ENCODE data around the gene RARRES2. TPM values are rescaled to one million over a fixed set of nuclear protein-coding genes. Genes with fewer than 3 reads are reported as not detected.

RARRES2 gene
- polyA plus RNA-seq, 1 experiment: 6.7 TPM

DNA sequence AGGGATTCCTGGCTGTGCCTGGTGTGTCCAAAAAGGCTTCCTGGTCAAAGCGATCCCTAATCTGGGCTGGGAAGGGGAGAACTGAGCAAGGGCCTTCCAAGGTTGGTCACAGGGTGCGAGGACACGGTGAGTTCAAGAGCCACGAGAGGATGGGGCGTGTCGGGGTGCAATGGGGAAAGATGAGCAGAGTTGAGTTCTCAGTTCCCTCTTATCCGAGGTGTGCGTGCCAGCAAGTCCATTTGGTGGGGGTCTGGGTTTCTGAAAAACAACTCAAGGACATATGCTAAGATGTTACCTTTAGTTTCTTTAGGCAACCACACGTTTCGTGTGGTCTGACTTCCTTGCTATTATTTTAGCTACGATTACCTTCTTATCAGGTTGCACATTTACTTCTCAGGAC is 39.0 kb upstream of the RARRES2 start:
- ChIA-PET POLR2A (interaction anchor here (0.7 to 0.8 kb wide), 2 partner anchors 12 kb away, joined by 3 to 5 read pairs; partner anchors contain the start of gene REPIN1), CTCF (interaction anchor here (0.8 to 1.3 kb wide), 3 partner anchors 10 to 25 kb away, joined by 3 read pairs; a partner anchor contains a TSS)
- H3K9me3 ChIP-seq (ENCODE audit: control insufficient read depth, insufficient read depth, low read length): no peaks in the 10 kb centered on the region; the same call in 1 of the 2 replicates
- H3K27me3 ChIP-seq (ENCODE audit: control insufficient read depth, insufficient read depth, low read length): no peaks in the 10 kb centered on the region
- TF ChIP-seq, protein P1, sequence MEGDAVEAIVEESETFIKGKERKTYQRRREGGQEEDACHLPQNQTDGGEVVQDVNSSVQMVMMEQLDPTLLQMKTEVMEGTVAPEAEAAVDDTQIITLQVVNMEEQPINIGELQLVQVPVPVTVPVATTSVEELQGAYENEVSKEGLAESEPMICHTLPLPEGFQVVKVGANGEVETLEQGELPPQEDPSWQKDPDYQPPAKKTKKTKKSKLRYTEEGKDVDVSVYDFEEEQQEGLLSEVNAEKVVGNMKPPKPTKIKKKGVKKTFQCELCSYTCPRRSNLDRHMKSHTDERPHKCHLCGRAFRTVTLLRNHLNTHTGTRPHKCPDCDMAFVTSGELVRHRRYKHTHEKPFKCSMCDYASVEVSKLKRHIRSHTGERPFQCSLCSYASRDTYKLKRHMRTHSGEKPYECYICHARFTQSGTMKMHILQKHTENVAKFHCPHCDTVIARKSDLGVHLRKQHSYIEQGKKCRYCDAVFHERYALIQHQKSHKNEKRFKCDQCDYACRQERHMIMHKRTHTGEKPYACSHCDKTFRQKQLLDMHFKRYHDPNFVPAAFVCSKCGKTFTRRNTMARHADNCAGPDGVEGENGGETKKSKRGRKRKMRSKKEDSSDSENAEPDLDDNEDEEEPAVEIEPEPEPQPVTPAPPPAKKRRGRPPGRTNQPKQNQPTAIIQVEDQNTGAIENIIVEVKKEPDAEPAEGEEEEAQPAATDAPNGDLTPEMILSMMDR (IDR thresholded peaks at IDR 0.05; ENCODE audit: low read depth, low read length): no peak
- no peak for DNase-seq (ENCODE audit: low read depth, low spot score)
- H3K4me3 ChIP-seq (ENCODE audit: low read depth, low read length): peak overlapping the region; percentile 83
- no peak overlapping the region for H3K27ac ChIP-seq (ENCODE audit: low read depth, low read length)

DNA sequence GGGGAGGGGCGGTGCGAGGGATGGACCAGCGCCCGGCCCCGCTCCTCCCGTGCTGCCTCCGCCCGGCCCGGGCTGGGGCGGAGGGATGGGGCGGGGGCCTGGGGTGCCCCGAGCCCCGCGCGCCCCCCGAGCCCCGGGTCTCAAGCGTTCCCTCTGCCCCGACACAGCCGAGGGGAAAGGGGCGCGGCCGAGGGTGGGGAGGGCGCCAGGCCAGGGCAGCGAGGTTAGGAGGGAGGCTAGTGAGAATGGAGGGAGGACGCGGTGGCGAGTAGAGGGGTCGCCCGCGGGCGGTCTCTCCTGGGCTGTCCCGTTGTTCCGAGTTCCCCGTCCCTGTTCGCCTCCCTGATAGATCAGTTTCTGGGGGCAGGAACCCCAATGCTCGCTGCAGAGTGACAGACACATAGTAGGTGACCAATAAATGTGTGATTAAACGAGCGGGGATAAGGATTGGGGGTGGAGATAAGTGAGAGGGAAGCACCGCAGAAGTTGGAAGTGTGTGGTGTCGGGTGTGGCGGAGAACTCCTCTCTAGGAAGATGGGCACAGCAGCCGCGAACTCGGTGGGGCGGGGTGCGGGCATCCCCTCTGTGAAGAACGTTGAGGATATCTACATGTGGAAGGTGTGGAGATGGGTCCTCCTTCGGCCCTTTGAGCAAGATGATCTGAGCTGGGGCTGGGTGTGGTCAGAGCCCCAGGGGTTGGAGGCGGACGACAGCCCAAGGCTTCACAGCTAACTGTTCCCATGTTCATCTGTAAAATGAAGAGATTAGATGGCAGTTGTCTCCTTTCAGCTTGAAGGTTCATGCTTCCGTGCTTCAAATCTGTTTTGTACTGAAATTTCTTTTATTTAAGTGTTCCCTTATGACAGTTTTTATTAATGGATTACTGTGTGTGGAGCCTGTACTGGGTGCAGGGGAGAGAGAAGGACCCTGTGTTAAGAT is 38.3 kb upstream of the RARRES2 start:
- Histone ChIP-seq H3K27me3 (ENCODE audit: control insufficient read depth, insufficient read depth, low read length) (no peaks in the 10 kb centered on the region), H3K4me3 (ENCODE audit: low read depth, low read length) (peak overlapping the region; percentile 83), H3K27ac (ENCODE audit: low read depth, low read length) (peak overlapping the region; percentile 21), H3K9me3 (ENCODE audit: control insufficient read depth, insufficient read depth, low read length) (no peaks in the 10 kb centered on the region; the same call in 1 of the 2 replicates)
- ChIA-PET POLR2A (interaction anchor here (0.7 kb wide), 1 partner anchor 11 kb away, joined by 5 read pairs; the partner anchor contains the start of gene REPIN1), CTCF (interaction anchor here (0.6 to 1.3 kb wide), 4 partner anchors 9 to 684 kb away, joined by 3 to 4 read pairs (median 3); a partner anchor contains a TSS)
- TF ChIP-seq, protein P1 (IDR thresholded peaks at IDR 0.05; ENCODE audit: low read depth, low read length): no peak
- DNase-seq (ENCODE audit: low read depth, low spot score): no peak

DNA sequence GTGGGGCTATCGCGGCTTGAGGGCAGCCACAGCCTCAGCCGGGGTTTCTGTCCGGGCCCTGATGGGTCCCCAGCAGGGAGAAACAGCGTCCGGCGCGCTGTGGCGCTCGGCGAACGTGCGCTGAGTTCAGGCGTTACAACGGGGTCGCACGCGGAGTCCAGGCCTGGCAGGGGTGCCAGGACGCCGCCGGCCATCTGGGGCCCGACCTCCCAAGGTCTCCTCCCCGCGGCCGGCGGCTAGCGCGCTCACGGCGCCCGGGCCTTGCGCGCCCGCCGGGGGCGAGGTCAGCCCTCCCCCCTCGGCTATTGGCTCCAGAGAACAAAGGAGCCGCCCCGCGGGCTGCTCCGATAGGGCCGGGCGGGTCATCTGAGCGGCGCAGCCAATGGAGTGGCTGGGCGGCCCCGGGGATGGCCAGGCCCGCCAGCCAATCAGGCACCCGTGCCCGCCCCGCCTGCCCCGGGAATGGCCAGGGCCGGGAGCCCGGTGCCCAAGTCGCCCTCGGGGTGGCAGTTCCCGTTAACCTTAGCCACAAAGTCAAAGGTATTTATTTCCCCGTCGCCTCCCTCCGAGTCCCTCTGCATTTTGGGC is 37.5 kb upstream of the RARRES2 start, which contains the start of gene ZNF775:
TSS of gene ZNF775 (plus strand) at position 478 of the 588 bp plus-strand sequence. CDS start 9,141 bp downstream, outside the sequence.
- TF ChIP-seq, protein P1 (IDR thresholded peaks at IDR 0.05; ENCODE audit: low read depth, low read length): no peak
- no peaks in the 10 kb centered on the region for H3K27me3 ChIP-seq (ENCODE audit: control insufficient read depth, insufficient read depth, low read length)
- H3K27ac ChIP-seq (ENCODE audit: low read depth, low read length): peak within 1 kb of the TSS; percentile 59
- ChIA-PET CTCF (interaction anchor here (1.1 to 2.2 kb wide), 4 partner anchors 10 to 70 kb away, joined by 3 to 9 read pairs (median 4); no protein-coding TSS in a partner anchor), POLR2A (interaction anchor here (1.1 to 1.3 kb wide), 3 partner anchors 9 to 25 kb away, joined by 3 to 8 read pairs (median 6); partner anchors contain the start of gene REPIN1)
- no peaks in the 10 kb centered on the region; the same call in 1 of the 2 replicates for H3K9me3 ChIP-seq (ENCODE audit: control insufficient read depth, insufficient read depth, low read length)
- DNase-seq (ENCODE audit: low read depth, low spot score): peak; percentile 79
- H3K4me3 ChIP-seq (ENCODE audit: low read depth, low read length): peak within 1 kb of the TSS; percentile 83

DNA sequence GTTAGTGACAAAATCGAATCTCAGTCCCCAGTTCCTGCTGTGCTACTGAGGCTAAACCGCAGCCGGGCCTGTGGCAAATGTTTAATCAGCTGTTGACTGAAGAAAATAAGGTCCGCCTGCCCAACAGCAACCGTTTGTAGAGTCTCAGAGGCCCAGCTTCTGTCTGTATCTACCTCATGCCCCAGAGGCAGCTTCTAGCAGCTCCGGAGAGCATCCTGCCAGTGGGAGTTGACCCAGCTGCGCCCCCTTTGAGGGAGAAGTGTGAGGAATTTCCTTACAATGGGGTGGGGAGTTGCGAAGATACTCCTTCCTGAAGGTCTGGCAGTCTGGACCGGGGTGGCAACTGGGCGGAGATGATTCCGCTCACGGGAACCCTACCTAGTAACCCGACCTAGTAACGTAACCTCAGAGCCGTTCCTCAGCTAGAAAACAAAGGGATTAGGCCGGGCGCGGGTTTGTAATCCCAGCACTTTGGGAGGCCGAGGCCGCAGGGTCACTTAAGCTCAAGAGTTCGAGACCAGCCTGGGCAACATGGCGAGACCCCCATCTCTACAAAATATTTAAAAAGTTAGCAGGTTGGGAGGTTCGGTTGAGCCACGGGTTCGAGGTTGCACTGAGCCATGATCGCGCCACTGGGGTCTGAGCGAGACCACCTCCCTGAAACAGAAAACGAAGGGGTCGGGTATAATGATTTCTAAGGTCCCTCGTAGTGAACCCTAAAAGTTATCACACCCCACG is 36.9 kb upstream of the RARRES2 start:
- ChIA-PET CTCF (interaction anchor here (0.9 to 2.2 kb wide), 5 partner anchors 8 to 71 kb away, joined by 3 to 9 read pairs (median 3); no protein-coding TSS in a partner anchor), POLR2A (interaction anchor here (1.1 to 1.3 kb wide), 3 partner anchors 8 to 26 kb away, joined by 3 to 8 read pairs (median 6); partner anchors contain the start of gene REPIN1)
- Histone ChIP-seq H3K27me3 (ENCODE audit: control insufficient read depth, insufficient read depth, low read length) (no peaks in the 10 kb centered on the region), H3K9me3 (ENCODE audit: control insufficient read depth, insufficient read depth, low read length) (no peaks in the 10 kb centered on the region; the same call in 1 of the 2 replicates), H3K4me3 (ENCODE audit: low read depth, low read length) (peak overlapping the region; percentile 71), H3K27ac (ENCODE audit: low read depth, low read length) (peak overlapping the region; percentile 59)
- TF ChIP-seq, protein P1 (IDR thresholded peaks at IDR 0.05; ENCODE audit: low read depth, low read length): peak; percentile 24; the same call in 1 of the 2 replicates
- peak; percentile 20 for DNase-seq (ENCODE audit: low read depth, low spot score)
